HepG2 (cell line): Measurements from ENCODE around the gene TAS1R3. TPM values are rescaled to one million over a fixed set of nuclear protein-coding genes. Genes with fewer than 3 reads are reported as not detected.

Experiments used
- MBNL3 ChIP-seq: fragments of 250-450 bp; sonication (Bioruptor Pico); conservative IDR thresholded peaks from 2 replicates; pipeline ENCODE4 v1.8.0; 2022; ENCODE audit warnings: mild to moderate bottlenecking, inconsistent platforms
- NAIF1 ChIP-seq: sonication (generic); formaldehyde crosslinking; IDR thresholded peaks from 2 replicates; pipeline ENCODE4 v1.5.0; 2020; ENCODE audit warnings: mild to moderate bottlenecking, missing genetic modification reagents, borderline replicate concordance
- YEATS4 ChIP-seq: sonication (generic); formaldehyde crosslinking; IDR thresholded peaks from 2 replicates; pipeline ENCODE4 v1.4.0; 2020; ENCODE audit warnings: missing genetic modification reagents, borderline replicate concordance
- ZIK1 ChIP-seq: sonication (generic); formaldehyde crosslinking; IDR thresholded peaks from 2 replicates; pipeline ENCODE4 v1.5.0; 2020; ENCODE audit warnings: mild to moderate bottlenecking, low read depth, missing genetic modification reagents, borderline replicate concordance
- ZNF136 ChIP-seq: sonication (generic); formaldehyde crosslinking; IDR thresholded peaks from 2 replicates; pipeline ENCODE4 v1.8.1; 2022; ENCODE audit warnings: low read depth, mild to moderate bottlenecking, moderate library complexity, missing genetic modification reagents
- ZNF260 ChIP-seq: sonication (generic); formaldehyde crosslinking; IDR thresholded peaks from 2 replicates; pipeline ENCODE4 v1.4.0; 2020; ENCODE audit warnings: missing genetic modification reagents, low read depth, mild to moderate bottlenecking, borderline replicate concordance
- ZNF382 ChIP-seq: sonication (generic); formaldehyde crosslinking; IDR thresholded peaks from 2 replicates; pipeline ENCODE4 v1.5.0; 2020; ENCODE audit warnings: missing genetic modification reagents, mild to moderate bottlenecking, borderline replicate concordance
- ZNF530 ChIP-seq: sonication (generic); formaldehyde crosslinking; IDR thresholded peaks from 2 replicates; pipeline ENCODE4 v1.5.0; 2020; ENCODE audit warnings: low read depth, mild to moderate bottlenecking, missing genetic modification reagents
- ZNF780A ChIP-seq: sonication (generic); formaldehyde crosslinking; IDR thresholded peaks from 2 replicates; pipeline ENCODE4 v1.8.0; 2022; ENCODE audit warnings: mild to moderate bottlenecking, missing genetic modification reagents, moderate library complexity
- ZSCAN29 ChIP-seq: sonication (generic); formaldehyde crosslinking; conservative IDR thresholded peaks from 2 replicates; pipeline ENCODE4 v1.4.0; 2020; ENCODE audit warnings: mild to moderate bottlenecking, missing genetic modification reagents
- polyA plus RNA-seq, 8 experiments: library from polyadenylated mRNA; depleted of rRNA in 3 of 8; stranded (reverse) in 7 of 8; unstranded in 1 of 8; fragments of >200 nt; fragmentation: Illumina TruSeq in 4 of 8; extraction: Trizol in 4 of 8; gene quantifications; 2 replicates each; pipeline versions ENCODE4 v1.2.1 to v1.2.3, GENCODE V29; 2011 to 2016; ENCODE audit warnings: low read depth in 4 of 8, missing spikeins in 1 of 8, mixed read lengths in 1 of 8; ENCODE audit not compliant: insufficient read depth in 1 of 8
- total RNA-seq, 5 experiments: library from RNA; depleted of rRNA; stranded (reverse); fragments of >200 nt; fragmentation: Illumina TruSeq; extraction: Trizol; gene quantifications; 2 replicates each; pipeline ENCODE4 v1.2.3, GENCODE V29; 2016; ENCODE audit warnings: low read depth in 1 of 5
- TF ChIP-seq, protein P1 (sequence below): IDR thresholded peaks from 2 replicates; pipeline ENCODE4 v1.6.1; 2016; ENCODE audit warnings: missing compliant biosample characterization, missing genetic modification reagents, borderline replicate concordance
- TF ChIP-seq, protein P2 (sequence below): sonication (generic); formaldehyde crosslinking; IDR thresholded peaks from 2 replicates; pipeline ENCODE4 v1.9.0; 2021; ENCODE audit warnings: missing genetic modification reagents, mild to moderate bottlenecking, borderline replicate concordance
- TF ChIP-seq, protein P3 (sequence below): sonication (generic); formaldehyde crosslinking; IDR thresholded peaks from 2 replicates; pipeline ENCODE4 v1.4.0; 2020; ENCODE audit warnings: missing genetic modification reagents
- TF ChIP-seq, protein P4 (sequence below): sonication (generic); formaldehyde crosslinking; IDR thresholded peaks from 2 replicates; pipeline ENCODE4 v1.5.0; 2020; ENCODE audit warnings: missing genetic modification reagents

TAS1R3 gene
- total and polyA plus RNA-seq, 2 of the 13 experiments (the other 11 are each of a cell fraction or from before 2014, with no cell fraction given) = 0.13 to 0.15 TPM

DNA sequence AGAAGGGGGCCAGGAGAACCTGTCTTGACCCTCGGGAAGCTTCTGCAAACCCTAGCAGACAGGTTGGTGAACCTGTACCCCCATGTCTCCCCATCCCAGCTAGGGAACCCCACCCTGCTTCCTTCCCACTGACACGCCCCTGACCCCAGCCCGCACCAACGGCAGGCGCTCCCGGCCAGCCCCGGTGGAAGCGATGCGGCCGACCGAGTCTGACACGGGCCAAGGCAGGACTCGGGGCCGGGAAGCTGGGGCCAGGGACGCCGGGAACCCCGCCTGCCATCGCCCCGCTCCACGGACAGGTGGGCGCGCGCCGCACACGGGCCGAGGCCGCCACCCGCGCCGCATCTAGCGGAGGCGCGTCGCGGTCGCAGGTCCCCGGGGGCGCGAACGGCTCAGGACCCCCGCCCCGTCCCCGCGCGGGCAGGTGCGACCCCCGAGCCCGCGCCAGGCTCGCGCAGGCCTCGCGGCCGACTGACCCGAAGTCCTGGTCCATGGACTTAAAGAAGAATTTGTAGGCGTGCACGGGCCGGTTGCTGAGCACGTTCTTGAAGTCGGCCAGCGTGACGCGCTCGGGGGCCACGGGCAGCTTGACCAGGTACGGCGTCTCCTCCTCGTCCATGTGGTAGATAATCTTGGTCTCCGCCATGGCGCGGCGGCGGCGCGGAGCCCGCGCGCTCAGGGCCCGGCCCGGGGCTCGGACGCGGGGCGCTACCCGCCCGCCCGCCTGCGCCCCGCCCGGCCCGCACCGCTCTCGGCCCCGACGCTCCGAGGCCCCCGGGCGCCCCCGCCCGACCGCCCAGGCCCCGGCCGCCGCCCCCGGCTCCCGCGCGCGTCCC lies 17.6 kb downstream of the TAS1R3 start (continued):
- TF ChIP-seq, protein P1, sequence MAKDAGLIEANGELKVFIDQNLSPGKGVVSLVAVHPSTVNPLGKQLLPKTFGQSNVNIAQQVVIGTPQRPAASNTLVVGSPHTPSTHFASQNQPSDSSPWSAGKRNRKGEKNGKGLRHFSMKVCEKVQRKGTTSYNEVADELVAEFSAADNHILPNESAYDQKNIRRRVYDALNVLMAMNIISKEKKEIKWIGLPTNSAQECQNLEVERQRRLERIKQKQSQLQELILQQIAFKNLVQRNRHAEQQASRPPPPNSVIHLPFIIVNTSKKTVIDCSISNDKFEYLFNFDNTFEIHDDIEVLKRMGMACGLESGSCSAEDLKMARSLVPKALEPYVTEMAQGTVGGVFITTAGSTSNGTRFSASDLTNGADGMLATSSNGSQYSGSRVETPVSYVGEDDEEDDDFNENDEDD = no peak
- TF ChIP-seq ZNF780A = no peak
- TF ChIP-seq ZSCAN29 (CRISPR knock-in tag) = no peak
- no peak for TF ChIP-seq NAIF1
- TF ChIP-seq, protein P2, sequence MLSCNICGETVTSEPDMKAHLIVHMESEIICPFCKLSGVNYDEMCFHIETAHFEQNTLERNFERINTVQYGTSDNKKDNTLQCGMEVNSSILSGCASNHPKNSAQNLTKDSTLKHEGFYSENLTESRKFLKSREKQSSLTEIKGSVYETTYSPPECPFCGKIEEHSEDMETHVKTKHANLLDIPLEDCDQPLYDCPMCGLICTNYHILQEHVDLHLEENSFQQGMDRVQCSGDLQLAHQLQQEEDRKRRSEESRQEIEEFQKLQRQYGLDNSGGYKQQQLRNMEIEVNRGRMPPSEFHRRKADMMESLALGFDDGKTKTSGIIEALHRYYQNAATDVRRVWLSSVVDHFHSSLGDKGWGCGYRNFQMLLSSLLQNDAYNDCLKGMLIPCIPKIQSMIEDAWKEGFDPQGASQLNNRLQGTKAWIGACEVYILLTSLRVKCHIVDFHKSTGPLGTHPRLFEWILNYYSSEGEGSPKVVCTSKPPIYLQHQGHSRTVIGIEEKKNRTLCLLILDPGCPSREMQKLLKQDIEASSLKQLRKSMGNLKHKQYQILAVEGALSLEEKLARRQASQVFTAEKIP (CRISPR knock-in tag) = no peak
- TF ChIP-seq ZNF260 (CRISPR knock-in tag) = no peak
- TF ChIP-seq MBNL3 = no peak
- TF ChIP-seq, protein P3, sequence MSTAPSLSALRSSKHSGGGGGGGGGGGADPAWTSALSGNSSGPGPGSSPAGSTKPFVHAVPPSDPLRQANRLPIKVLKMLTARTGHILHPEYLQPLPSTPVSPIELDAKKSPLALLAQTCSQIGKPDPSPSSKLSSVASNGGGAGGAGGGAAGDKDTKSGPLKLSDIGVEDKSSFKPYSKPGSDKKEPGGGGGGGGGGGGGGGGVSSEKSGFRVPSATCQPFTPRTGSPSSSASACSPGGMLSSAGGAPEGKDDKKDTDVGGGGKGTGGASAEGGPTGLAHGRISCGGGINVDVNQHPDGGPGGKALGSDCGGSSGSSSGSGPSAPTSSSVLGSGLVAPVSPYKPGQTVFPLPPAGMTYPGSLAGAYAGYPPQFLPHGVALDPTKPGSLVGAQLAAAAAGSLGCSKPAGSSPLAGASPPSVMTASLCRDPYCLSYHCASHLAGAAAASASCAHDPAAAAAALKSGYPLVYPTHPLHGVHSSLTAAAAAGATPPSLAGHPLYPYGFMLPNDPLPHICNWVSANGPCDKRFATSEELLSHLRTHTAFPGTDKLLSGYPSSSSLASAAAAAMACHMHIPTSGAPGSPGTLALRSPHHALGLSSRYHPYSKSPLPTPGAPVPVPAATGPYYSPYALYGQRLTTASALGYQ (CRISPR knock-in tag) = no peak
- TF ChIP-seq ZNF136 = no peak
- TF ChIP-seq ZNF382 = no peak
- peak; percentile 30; the same call in 1 of the 2 replicates for TF ChIP-seq YEATS4 (CRISPR knock-in tag)
- TF ChIP-seq ZNF530 (CRISPR knock-in tag) = no peak
- TF ChIP-seq ZIK1 (CRISPR knock-in tag) = no peak
- TF ChIP-seq, protein P4, sequence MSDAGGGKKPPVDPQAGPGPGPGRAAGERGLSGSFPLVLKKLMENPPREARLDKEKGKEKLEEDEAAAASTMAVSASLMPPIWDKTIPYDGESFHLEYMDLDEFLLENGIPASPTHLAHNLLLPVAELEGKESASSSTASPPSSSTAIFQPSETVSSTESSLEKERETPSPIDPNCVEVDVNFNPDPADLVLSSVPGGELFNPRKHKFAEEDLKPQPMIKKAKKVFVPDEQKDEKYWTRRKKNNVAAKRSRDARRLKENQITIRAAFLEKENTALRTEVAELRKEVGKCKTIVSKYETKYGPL = no peak
